ENCODE measurements around the gene ETV1. TPM values are rescaled to one million over a fixed set of nuclear protein-coding genes. Genes with fewer than 3 reads are reported as not detected.

Gene ETV1
- total and polyA plus RNA-seq, 9 of the 15 experiments (the other 6 are each of a cell fraction or from before 2014, with no cell fraction given) = 7.2 to 27.4 (median 14.0) TPM

DNA sequence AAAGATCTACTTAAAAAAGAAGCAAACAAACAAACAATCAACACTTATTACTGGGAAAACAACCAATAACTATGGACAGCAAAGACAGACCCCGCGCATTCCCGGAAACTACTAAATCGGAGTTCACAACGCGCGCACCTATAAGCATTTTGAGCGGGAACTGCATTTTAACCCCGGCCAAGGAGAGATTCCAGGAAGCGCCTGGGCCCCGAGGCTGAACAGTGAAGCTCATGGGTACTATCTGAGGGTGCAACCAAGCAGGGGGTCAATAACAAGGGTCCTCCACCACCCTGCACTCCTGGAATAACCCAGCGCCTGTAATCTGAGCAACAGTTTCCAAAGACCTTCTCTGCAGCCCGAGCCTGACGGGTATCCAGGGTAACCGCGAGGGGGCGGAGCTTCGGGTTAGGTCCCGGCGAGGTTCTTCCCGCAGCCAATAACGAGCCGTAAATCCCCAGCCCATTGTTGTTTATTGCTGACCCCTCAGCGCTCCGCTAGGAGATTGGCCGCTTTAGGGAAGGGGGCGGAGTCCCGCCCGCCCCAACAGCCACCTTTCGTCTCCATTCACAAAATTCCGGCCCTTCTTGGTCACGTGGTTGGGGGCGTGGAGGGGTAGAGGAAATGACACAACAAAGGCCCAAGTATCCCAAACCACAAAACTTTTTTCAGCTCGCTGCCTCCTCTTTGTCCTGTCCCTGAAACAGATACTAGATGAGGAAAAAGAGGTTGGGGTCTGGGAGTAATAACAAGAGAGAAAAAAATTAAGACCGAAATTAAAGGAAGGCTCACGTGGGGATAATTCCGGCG lies 1.7 kb upstream of the ETV1 start (continued):
- TF ChIP-seq, protein P1, sequence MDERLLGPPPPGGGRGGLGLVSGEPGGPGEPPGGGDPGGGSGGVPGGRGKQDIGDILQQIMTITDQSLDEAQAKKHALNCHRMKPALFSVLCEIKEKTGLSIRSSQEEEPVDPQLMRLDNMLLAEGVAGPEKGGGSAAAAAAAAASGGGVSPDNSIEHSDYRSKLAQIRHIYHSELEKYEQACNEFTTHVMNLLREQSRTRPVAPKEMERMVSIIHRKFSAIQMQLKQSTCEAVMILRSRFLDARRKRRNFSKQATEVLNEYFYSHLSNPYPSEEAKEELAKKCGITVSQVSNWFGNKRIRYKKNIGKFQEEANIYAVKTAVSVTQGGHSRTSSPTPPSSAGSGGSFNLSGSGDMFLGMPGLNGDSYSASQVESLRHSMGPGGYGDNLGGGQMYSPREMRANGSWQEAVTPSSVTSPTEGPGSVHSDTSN (CRISPR knock-in tag; IDR thresholded peaks at IDR 0.05; ENCODE audit: low read depth) = no peak
- TF ChIP-seq, protein P1 (tag; conservative IDR thresholded peaks at IDR 0.05; ENCODE audit: low read depth) = peak; percentile 59; the same call in 1 of the 2 replicates
- no peak for TF ChIP-seq ZNF232 (CRISPR knock-in tag; IDR thresholded peaks at IDR 0.05)
- TF ChIP-seq PHF21A (IDR thresholded peaks at IDR 0.05; ENCODE audit: borderline replicate concordance, low read depth) = peak; percentile 78; the same call in 1 of the 2 replicates
- TF ChIP-seq PRDM10 (IDR thresholded peaks at IDR 0.05; ENCODE audit: partially characterized antibody) = peak; percentile 34
- peak; percentile 39; the same call in 1 of the 2 replicates for TF ChIP-seq EP300 (IDR thresholded peaks at IDR 0.05; ENCODE audit: low read length)
- TF ChIP-seq NELFE (IDR thresholded peaks at IDR 0.05; ENCODE audit: insufficient read depth, insufficient read length) = no peak
- TF ChIP-seq YBX1 (IDR thresholded peaks at IDR 0.05) = no peak
- TF ChIP-seq NFRKB (IDR thresholded peaks at IDR 0.05; ENCODE audit: low read depth) = no peak; the same call in none of the 2 replicates
- TF ChIP-seq ZNF507 (tag; conservative IDR thresholded peaks at IDR 0.05) = no peak
- no peak for TF ChIP-seq BRF1 (IDR thresholded peaks at IDR 0.05; ENCODE audit: borderline replicate concordance, extremely low read depth, insufficient read length)
- TF ChIP-seq LCOR (CRISPR knock-in tag; IDR thresholded peaks at IDR 0.05) = no peak
- no peak for TF ChIP-seq CREB3L1 (IDR thresholded peaks at IDR 0.05; ENCODE audit: borderline replicate concordance, low read depth)
- no peak for TF ChIP-seq CAMTA2 (CRISPR knock-in tag; conservative IDR thresholded peaks at IDR 0.05)
- TF ChIP-seq RHOXF2B (CRISPR knock-in tag; conservative IDR thresholded peaks at IDR 0.05) = no peak
- no peak for TF ChIP-seq NFE2L1 (tag; IDR thresholded peaks at IDR 0.05; ENCODE audit: borderline replicate concordance, low read depth)
- TF ChIP-seq ZC3H8 (IDR thresholded peaks at IDR 0.05) = no peak
- peak; percentile 72; the same call in 1 of the 2 replicates for TF ChIP-seq PML (IDR thresholded peaks at IDR 0.05; ENCODE audit: low read length)
- TF ChIP-seq WHSC1 (IDR thresholded peaks at IDR 0.05; ENCODE audit: low read length) = no peak
- TF ChIP-seq POLR3A (IDR thresholded peaks at IDR 0.05; ENCODE audit: borderline replicate concordance, extremely low read depth, insufficient read depth, insufficient read length) = no peak
- TF ChIP-seq NR1H2 (CRISPR knock-in tag; IDR thresholded peaks at IDR 0.05) = no peak
